HFF-Myc (cell line): Measurements from ENCODE around the gene UBFD1.

ENCODE experiments used
- DNase-seq: peaks from one replicate; pipeline ENCODE4 v3.0.0-alpha.2; 2011; ENCODE audit warnings: low read depth; ENCODE audit errors: extremely low read depth
- H3K4me3 ChIP-seq: replicated peaks from 2 replicates; pipeline ENCODE4 v1.5.1; 2011; ENCODE audit warnings: low read depth, mild to moderate bottlenecking, control low read depth, low read length
- CTCF ChIP-seq: IDR thresholded peaks from 2 replicates; pipeline ENCODE4 v1.5.1; 2012; ENCODE audit warnings: mild to moderate bottlenecking, low read depth, low read length, control low read depth; ENCODE audit errors: missing control alignments

Gene UBFD1

GRCh38 chr16:23512168-23512695 is 45.3 kb upstream of the UBFD1 start:
- no peak overlapping the region for H3K4me3 ChIP-seq
- no peak for TF ChIP-seq CTCF
- DNase-seq: no peak

GRCh38 chr16:23514381-23515152 is 43.0 kb upstream of the UBFD1 start:
- no peak for DNase-seq
- H3K4me3 ChIP-seq: no peak overlapping the region
- TF ChIP-seq CTCF: no peak

DNA sequence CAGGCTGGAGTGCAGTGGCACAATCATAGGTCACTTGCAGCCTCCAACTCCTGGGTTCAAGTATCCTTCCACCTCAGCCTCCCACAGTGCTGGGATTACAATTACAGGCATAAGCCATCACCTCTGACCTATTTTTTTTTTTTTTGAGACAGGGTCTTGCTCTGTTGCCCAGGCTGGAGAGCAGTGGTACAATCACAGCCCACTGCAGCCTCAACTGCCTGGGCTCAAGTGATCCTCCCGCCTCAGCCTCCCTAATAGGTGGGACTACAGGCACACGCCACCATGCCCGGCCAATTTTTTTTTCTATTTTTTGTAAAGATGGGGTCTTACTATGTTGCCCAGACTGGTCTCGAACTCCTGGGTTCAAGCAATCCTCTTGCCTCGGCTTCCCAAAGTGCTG is 41.6 kb upstream of the UBFD1 start:
- H3K4me3 ChIP-seq: no peak overlapping the region
- DNase-seq: no peak
- no peak for TF ChIP-seq CTCF

DNA sequence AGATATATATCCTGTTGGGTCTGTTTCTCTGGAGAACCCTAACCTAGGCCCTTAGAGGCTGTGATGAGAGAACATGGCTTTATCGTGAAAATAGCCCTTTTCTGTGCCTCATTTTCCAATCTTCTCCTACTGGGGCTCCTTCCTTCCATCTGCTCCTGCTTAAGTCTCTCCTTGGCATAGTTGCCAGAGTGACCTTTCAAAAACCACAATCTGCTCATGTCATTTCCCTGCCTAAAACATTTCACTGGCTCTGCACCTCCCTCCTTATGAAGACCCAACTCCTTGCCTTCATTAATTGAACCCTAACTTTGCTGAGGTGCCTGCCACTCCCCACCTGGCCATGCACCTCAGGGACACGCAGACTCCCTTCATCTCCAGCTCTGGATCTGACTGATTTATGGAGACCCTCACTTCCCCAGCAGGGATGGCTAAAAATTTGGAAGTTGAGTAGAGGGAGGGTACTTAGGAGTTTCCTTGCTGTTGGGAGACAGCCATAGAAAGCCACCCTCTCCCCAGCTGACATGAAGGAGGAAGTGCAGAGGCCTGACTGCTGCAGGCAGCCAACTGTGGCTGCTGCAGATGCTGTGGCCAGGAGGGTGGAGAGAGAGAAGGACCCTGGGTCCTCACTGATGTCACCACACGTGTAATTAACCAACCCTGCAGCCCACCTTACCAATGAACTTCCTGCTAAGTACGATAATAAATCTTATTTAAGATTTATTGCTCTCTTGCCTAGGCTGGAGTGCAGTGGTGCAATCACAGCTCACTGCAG is 41.0 kb upstream of the UBFD1 start:
- DNase-seq: no peak
- no peak for TF ChIP-seq CTCF

DNA sequence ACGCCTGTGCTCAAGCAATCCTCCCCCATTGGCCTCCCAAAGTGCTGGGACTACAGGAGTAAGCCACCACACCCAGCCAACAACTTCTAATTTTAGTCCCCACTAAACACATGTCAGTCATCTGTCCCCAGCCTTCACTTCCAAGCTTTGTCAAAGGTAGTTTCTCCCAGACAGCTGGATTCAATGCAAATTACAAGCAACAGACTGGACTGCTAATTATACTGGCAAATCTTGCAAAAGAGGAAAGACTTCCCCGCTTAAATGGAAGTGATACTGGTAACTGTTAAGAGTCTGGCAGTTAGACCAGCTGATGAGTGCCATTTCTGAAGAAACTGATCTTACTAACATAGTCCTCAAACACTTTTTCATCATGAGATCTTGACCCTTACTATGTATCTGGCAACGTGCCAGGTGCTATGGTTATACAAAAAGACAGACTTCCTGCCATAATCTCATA is 39.1 kb upstream of the UBFD1 start:
- DNase-seq: no peak
- no peak overlapping the region for H3K4me3 ChIP-seq
- TF ChIP-seq CTCF: no peak

More for the DNA sequence above, 41.0 kb upstream of the UBFD1 start:
- no peak overlapping the region for H3K4me3 ChIP-seq

DNA sequence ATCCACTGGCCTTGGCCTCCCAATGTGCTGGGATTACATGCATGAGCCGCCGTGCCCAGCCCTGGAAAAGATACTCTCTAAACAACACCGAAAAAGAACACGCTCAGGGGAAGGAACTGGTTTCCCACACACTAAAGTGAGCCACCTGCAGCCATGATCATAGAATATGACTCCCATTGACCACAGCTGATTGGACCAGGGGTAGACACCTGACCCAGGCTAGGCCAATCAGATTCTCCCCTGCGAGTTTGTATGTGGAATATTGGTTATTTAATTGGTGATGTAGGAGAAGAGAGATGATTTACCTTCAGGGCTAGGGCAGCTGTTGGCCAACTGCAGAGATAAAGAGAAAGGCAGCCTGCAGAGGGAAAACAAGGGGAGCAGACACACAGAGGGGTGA is 38.2 kb upstream of the UBFD1 start:
- no peak for TF ChIP-seq CTCF
- no peak for DNase-seq
- no peak overlapping the region for H3K4me3 ChIP-seq
